OCI-LY3 (cell line): ENCODE measurements around the gene HACL1.

ENCODE experiments used
- EZH2phosphoT487 ChIP-seq: fragments of 200-600 bp; shearing (Covaris generic); IDR thresholded peaks from 2 replicates; pipeline ENCODE4 v1.6.1; 2018; ENCODE audit warnings: antibody characterized with exemption, mixed run types, low read depth
- TF ChIP-seq, protein P1 (sequence below): fragments of 200-600, 300-600 bp; sonication (generic); IDR thresholded peaks from 2 replicates; pipeline ENCODE4 v1.5.1; 2014; ENCODE audit warnings: antibody characterized with exemption, low read length, low read depth

DNA sequence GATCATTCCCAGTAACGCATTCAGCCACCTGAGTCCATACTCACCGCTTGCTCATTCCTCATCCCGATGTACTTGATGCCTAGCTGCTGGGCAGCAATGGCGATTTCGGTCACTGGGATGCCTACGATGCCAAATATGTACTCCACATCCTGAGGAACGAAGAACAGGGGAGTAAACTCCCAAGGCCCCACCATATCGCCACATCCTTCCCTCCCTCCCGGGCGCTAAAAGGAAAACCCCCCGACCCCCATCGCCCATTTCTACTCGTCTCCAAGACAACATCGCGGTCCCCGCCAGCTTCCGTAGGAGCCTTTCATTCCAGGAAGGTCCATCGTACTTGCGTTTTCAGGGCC is 347 bp downstream of the HACL1 start:
- TF ChIP-seq, protein P1, sequence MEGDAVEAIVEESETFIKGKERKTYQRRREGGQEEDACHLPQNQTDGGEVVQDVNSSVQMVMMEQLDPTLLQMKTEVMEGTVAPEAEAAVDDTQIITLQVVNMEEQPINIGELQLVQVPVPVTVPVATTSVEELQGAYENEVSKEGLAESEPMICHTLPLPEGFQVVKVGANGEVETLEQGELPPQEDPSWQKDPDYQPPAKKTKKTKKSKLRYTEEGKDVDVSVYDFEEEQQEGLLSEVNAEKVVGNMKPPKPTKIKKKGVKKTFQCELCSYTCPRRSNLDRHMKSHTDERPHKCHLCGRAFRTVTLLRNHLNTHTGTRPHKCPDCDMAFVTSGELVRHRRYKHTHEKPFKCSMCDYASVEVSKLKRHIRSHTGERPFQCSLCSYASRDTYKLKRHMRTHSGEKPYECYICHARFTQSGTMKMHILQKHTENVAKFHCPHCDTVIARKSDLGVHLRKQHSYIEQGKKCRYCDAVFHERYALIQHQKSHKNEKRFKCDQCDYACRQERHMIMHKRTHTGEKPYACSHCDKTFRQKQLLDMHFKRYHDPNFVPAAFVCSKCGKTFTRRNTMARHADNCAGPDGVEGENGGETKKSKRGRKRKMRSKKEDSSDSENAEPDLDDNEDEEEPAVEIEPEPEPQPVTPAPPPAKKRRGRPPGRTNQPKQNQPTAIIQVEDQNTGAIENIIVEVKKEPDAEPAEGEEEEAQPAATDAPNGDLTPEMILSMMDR: no peak
- TF ChIP-seq EZH2phosphoT487: no peak
